ENCODE measurements around the gene YWHAQ. TPM values are rescaled to one million over a fixed set of nuclear protein-coding genes. Genes with fewer than 3 reads are reported as not detected.
"Not testable (repeated sequence)": the region's sequence is repeated elsewhere in the genome, so short reads cannot be mapped to it uniquely, and the experiment has no call there.

YWHAQ gene
- total and polyA plus RNA-seq, 4 donors, result 232 to 799 (median 587) TPM

DNA sequence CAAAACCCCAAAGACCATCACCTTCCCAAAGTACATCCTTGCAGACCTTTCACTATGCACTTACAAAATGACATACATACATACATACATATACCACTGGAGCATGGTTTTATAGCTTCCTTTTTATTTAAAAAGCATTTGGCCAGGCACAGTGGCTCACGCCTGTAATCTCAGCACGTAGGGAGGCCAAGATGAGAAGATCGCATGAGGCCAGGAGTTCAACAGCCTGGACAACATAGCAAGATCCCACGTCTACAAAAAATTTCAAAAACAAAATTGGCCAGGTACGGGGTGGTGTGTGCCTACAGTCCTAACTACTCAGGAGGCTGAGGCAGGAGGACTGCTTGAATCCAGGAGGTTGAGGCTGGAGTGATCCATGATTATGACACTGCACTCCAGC, 45.3 kb downstream of the YWHAQ start:
- no peaks in the 10 kb centered on the region for H3K27me3 ChIP-seq (ENCODE audit: control insufficient read depth, insufficient read depth, low read length)

DNA sequence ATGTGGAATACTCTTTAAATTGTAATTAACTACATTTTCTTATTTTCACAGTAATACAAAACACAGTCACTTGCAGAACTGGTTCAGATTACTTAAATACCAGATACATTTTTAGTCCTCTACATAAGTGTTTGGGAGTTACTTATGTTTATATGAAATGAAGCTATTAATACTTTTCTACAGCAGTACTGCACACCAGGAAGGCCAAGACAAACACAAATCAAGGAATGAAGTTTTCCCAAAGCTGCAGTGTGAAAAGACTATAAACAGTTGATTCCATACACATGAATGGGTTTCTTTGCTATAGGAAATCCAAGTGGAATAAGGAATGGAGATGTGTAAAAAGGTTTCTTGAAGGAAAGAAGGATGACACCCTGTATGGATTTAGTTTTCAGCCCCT, 45.9 kb downstream of the YWHAQ start:
- H3K4me1 ChIP-seq (ENCODE audit: control insufficient read depth, insufficient read depth, low read length); DNase-seq (ENCODE audit: low read depth in 4 of 6, low spot score in 6 of 6); H3K27me3 ChIP-seq (ENCODE audit: control insufficient read depth, insufficient read depth, low read length); H3K27ac ChIP-seq (ENCODE audit: low read depth, low read length); H3K4me3 ChIP-seq (ENCODE audit: low read depth, low read length); H3K9me3 ChIP-seq (ENCODE audit: control insufficient read depth, insufficient read depth, low read length): not testable (repeated sequence)
- H3K36me3 ChIP-seq (ENCODE audit: control insufficient read depth, insufficient read depth, low read length), result peaks cover 21% of the 10 kb centered on the region

More for the DNA sequence above, 45.3 kb downstream of the YWHAQ start:
- DNase-seq (ENCODE audit: low read depth in 4 of 6, low spot score in 6 of 6), result no peak
- H3K4me1 ChIP-seq (ENCODE audit: control insufficient read depth, insufficient read depth, low read length), result no peaks in the 10 kb centered on the region
- no peak overlapping the region for H3K4me3 ChIP-seq (ENCODE audit: low read depth, low read length)
- H3K36me3 ChIP-seq (ENCODE audit: control insufficient read depth, insufficient read depth, low read length), result peaks cover 22% of the 10 kb centered on the region
- WGBS (ENCODE audit: insufficient coverage), result 100% methylated on average over 1 of the region's 5 CpGs
- no peak overlapping the region for H3K27ac ChIP-seq (ENCODE audit: low read depth, low read length)
- no peaks in the 10 kb centered on the region for H3K9me3 ChIP-seq (ENCODE audit: control insufficient read depth, insufficient read depth, low read length)

DNA sequence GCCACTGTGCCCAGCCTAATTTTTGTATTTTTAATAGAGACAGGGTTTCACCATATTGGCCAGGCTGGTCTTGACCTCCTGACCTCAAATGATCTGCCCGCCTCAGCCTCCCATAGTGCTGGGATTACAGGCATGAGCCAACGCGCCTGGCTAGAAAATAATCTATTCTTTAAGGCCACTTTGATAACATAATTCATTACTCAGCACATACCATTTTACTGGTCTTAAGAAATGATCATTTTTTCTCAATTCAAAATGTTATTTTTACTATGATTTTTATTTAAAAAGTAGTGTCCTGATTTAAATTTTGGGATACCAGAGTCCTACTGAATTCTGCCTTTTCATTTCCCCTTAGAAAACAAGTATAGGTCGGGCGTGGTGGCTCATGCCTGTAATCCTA, 48.2 kb downstream of the YWHAQ start:
- no peak overlapping the region for H3K4me3 ChIP-seq (ENCODE audit: low read depth, low read length)
- H3K36me3 ChIP-seq (ENCODE audit: control insufficient read depth, insufficient read depth, low read length), result peaks cover 9% of the 10 kb centered on the region
- no peaks in the 10 kb centered on the region for H3K9me3 ChIP-seq (ENCODE audit: control insufficient read depth, insufficient read depth, low read length)
- no peak overlapping the region for H3K27ac ChIP-seq (ENCODE audit: low read depth, low read length)
- DNase-seq (ENCODE audit: low read depth in 4 of 6, low spot score in 6 of 6), result no peak
- no peaks in the 10 kb centered on the region for H3K27me3 ChIP-seq (ENCODE audit: control insufficient read depth, insufficient read depth, low read length)
- 100% methylated on average over 1 of the region's 5 CpGs for WGBS (ENCODE audit: insufficient coverage)
- no peaks in the 10 kb centered on the region for H3K4me1 ChIP-seq (ENCODE audit: control insufficient read depth, insufficient read depth, low read length)

DNA sequence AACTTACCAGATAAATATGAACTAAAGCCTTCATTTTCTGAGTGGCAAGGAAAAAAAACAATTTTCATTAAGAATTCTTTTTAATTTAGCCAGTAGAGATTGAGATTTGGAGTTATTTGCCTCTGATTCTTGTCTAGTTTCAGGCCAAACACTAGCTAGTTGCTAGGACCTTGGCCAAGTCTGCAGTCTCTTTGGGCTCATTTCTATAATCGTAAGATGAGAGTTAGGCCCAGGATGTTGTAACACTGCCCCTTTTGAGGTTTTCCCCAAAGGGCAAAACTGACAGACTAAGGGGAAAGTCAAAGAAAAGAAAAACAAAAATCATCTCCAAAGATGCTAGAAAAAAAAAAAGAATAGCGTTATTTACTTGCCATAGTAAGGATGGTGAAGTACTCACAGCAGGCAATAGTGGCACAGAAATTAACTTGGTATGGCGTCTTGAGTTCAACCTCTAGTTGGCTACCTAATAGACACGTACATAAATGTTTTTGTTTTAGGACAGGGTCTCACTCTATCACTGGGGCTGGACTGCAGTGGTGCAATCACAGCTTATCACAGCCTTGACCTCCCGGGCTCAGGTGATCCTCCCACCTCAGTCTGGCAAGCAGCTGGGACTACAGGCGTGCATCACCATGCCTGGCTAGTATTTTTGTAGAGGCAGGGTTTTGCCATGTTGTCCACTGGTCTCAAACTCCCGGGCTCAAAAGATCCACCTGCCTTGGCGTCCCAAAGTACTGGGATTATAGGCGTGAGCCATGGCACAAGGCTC, 52.1 kb downstream of the YWHAQ start:
- DNase-seq (ENCODE audit: low read depth in 4 of 6, low spot score in 6 of 6), result peak in 1 of 6 donors; percentile 27
- H3K36me3 ChIP-seq (ENCODE audit: control insufficient read depth, insufficient read depth, low read length), result peaks cover 6% of the 10 kb centered on the region
- no peaks in the 10 kb centered on the region for H3K4me1 ChIP-seq (ENCODE audit: control insufficient read depth, insufficient read depth, low read length)
- no peak overlapping the region for H3K4me3 ChIP-seq (ENCODE audit: low read depth, low read length)
- H3K27me3 ChIP-seq (ENCODE audit: control insufficient read depth, insufficient read depth, low read length), result no peaks in the 10 kb centered on the region
- no peak overlapping the region for H3K27ac ChIP-seq (ENCODE audit: low read depth, low read length)
- WGBS (ENCODE audit: insufficient coverage), result 90% methylated on average over 7 of the region's 9 CpGs
- H3K9me3 ChIP-seq (ENCODE audit: control insufficient read depth, insufficient read depth, low read length), result no peaks in the 10 kb centered on the region

DNA sequence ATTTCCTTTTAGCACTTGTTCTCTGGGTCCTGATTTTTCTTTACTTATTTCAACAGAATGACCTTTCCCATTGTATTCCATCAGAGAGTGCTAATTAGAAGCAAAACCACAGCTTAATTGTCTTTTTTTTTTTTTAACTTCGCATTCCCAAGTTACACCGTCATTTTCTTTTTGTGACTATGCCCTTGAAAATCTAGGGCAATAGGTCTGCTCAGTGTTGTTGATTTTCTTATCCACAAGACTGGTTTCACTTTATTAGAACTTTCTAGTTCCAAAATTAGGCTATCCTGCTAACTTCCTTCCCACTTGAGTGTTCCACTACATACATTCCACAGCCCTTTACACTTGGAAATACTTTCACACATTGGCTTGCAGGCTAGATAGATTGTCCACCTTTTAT, 56.5 kb downstream of the YWHAQ start:
- no peak overlapping the region for H3K27ac ChIP-seq (ENCODE audit: low read depth, low read length)
- H3K4me3 ChIP-seq (ENCODE audit: low read depth, low read length), result no peak overlapping the region
- no peaks in the 10 kb centered on the region for H3K9me3 ChIP-seq (ENCODE audit: control insufficient read depth, insufficient read depth, low read length)
- no peaks in the 10 kb centered on the region for H3K27me3 ChIP-seq (ENCODE audit: control insufficient read depth, insufficient read depth, low read length)
- WGBS (ENCODE audit: insufficient coverage), result no CpG with 5 or more reads among the region's 2 CpGs
- no peaks in the 10 kb centered on the region for H3K4me1 ChIP-seq (ENCODE audit: control insufficient read depth, insufficient read depth, low read length)
- no peak for DNase-seq (ENCODE audit: low read depth in 4 of 6, low spot score in 6 of 6)
- H3K36me3 ChIP-seq (ENCODE audit: control insufficient read depth, insufficient read depth, low read length), result no peaks in the 10 kb centered on the region

DNA sequence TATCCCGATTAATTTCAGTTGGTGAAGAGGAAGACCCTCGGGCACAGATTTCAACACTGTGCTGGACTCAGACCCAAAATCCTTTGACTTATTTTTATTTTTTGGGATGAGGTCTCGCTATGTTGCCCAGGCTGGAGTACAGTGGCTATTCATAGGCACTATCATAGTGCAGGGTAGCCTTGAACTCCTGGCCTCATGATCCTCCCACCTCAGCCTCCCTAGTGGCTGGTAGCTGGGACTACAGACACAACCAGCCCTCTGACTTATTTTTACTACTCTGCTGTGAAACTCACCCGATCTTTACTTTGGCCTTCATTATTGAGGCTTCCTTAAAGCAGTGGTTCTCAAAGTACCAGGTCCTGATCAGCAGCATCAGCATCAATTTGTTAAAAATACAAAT, 57.0 kb downstream of the YWHAQ start:
- H3K4me1 ChIP-seq (ENCODE audit: control insufficient read depth, insufficient read depth, low read length), result no peaks in the 10 kb centered on the region
- DNase-seq (ENCODE audit: low read depth in 4 of 6, low spot score in 6 of 6), result no peak
- H3K27me3 ChIP-seq (ENCODE audit: control insufficient read depth, insufficient read depth, low read length), result no peaks in the 10 kb centered on the region
- 80% methylated on average over 2 of the region's 4 CpGs for WGBS (ENCODE audit: insufficient coverage)
- H3K4me3 ChIP-seq (ENCODE audit: low read depth, low read length), result no peak overlapping the region
- no peak overlapping the region for H3K27ac ChIP-seq (ENCODE audit: low read depth, low read length)
- H3K9me3 ChIP-seq (ENCODE audit: control insufficient read depth, insufficient read depth, low read length), result no peaks in the 10 kb centered on the region
- H3K36me3 ChIP-seq (ENCODE audit: control insufficient read depth, insufficient read depth, low read length), result no peaks in the 10 kb centered on the region

DNA sequence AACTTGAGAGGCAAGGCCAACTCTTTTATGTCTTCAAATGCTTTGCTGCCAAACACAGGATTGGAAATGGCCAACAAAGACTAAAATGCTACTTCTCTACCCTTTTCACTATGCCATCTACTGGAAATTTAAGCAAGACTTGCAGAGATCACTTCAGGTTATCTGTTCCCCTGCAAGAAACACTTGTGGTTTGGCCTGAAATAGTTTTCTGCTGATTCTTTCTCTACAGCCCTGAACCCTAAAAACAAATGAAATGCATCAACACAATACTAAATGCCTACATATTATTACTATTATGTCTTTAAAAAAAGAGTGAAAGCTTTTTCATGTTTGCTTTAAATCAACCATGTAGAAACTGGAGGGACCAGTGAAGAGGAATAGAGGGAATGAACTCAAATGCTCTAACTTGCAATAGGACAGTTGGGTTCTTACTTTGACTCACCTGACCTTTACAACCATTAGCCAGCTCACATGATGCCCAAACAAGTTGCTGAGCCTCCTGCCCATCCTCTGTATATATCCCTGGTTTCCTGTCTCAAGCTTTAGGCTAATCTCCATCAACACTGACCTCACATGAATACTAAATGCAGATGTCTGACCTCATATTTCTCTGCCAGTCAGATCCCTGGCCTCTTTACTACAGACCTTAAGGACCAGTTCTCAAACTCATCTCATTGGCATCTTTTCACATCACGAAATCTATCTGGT, 57.6 kb downstream of the YWHAQ start:
- no peak overlapping the region for H3K4me3 ChIP-seq (ENCODE audit: low read depth, low read length)
- no peak for DNase-seq (ENCODE audit: low read depth in 4 of 6, low spot score in 6 of 6)
- no peaks in the 10 kb centered on the region for H3K36me3 ChIP-seq (ENCODE audit: control insufficient read depth, insufficient read depth, low read length)
- no peaks in the 10 kb centered on the region for H3K9me3 ChIP-seq (ENCODE audit: control insufficient read depth, insufficient read depth, low read length)
- no peak overlapping the region for H3K27ac ChIP-seq (ENCODE audit: low read depth, low read length)
- no CpG with 5 or more reads among the region's 1 CpG for WGBS (ENCODE audit: insufficient coverage)
- H3K27me3 ChIP-seq (ENCODE audit: control insufficient read depth, insufficient read depth, low read length), result no peaks in the 10 kb centered on the region
- H3K4me1 ChIP-seq (ENCODE audit: control insufficient read depth, insufficient read depth, low read length), result no peaks in the 10 kb centered on the region

DNA sequence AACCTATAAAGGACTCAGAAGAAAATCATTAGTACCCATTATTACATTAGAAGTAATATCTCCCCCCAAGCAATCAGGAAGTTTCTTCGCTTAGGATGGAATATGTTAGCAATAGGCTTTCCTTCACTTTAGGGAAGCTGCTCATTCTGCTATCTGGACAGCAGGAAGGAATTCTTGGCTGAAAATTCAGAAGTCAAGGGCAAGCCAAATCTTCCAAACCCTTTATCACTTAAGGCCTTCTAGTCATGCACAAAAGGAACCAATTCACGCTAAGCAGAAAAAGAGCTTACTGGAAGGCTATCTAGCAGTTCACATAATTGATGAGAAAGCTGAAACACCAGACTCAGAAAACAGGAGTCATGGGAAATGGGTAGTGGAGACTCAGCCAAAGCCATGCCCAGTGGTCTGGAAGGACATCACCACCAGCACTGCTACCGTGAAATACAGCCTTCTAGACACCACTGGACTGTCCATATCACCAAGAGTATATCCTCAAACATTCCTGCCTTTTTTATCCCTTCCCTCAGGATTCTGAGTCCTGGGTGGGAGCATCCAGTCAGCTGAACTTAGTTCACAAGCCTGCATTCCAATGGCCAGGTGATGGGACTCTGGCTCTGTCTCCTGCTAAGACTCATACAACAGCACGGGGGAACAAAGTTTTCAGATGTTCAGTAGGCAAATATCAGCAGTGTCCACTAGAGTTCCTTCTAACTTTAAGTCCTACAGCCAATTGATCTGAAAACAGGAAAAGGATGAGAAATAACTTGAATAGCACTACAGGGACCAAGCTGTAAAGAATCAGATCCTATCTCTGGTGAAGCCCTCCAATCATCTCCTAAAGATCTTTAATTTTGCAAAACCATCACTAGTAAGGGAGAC, 60.4 kb downstream of the YWHAQ start:
- H3K27me3 ChIP-seq (ENCODE audit: control insufficient read depth, insufficient read depth, low read length), result no peaks in the 10 kb centered on the region
- no peak overlapping the region for H3K27ac ChIP-seq (ENCODE audit: low read depth, low read length)
- H3K4me1 ChIP-seq (ENCODE audit: control insufficient read depth, insufficient read depth, low read length), result no peaks in the 10 kb centered on the region
- H3K36me3 ChIP-seq (ENCODE audit: control insufficient read depth, insufficient read depth, low read length), result no peaks in the 10 kb centered on the region
- no peak overlapping the region for H3K4me3 ChIP-seq (ENCODE audit: low read depth, low read length)
- 74% methylated on average over 2 of the region's 4 CpGs for WGBS (ENCODE audit: insufficient coverage)
- no peak for DNase-seq (ENCODE audit: low read depth in 4 of 6, low spot score in 6 of 6)
- no peaks in the 10 kb centered on the region for H3K9me3 ChIP-seq (ENCODE audit: control insufficient read depth, insufficient read depth, low read length)

DNA sequence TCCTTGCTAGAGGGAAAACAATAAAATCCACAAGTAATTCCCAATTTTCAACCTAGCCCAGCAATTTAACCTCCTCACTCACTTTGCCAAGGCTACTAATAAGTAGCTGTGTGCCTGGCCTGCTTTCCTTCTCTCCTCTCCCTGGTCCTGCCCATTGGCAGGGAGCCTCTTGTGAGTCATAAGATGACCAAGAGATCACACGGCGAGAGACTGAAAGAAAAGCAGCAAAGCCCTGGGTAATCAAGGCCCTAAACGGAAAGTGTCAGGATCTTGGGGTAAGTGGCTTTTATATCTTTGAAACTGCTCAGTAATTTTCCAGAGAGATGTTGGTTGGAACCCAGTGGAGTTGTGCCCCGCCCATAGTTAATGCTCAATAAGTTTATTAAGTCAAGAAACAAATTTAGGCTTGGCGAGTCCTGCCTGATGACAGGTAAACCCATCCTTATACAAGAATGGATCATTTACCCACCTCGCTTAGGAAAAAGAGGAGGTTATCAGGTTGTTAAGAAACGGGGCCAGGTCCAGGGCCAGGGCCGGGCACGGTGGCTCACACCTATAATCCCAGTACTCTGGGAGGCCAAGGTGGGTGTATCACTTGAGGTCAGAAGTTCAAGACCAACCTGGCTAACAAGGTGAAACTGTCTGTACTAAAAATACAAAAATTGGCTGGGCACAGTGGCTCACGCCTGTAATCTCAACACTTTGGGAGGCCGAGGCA, 65.2 kb downstream of the YWHAQ start:
- H3K27me3 ChIP-seq (ENCODE audit: control insufficient read depth, insufficient read depth, low read length), result no peaks in the 10 kb centered on the region
- no peaks in the 10 kb centered on the region for H3K4me1 ChIP-seq (ENCODE audit: control insufficient read depth, insufficient read depth, low read length)
- H3K9me3 ChIP-seq (ENCODE audit: control insufficient read depth, insufficient read depth, low read length), result no peaks in the 10 kb centered on the region
- DNase-seq (ENCODE audit: low read depth in 4 of 6, low spot score in 6 of 6), result peak in 1 of 6 donors; percentile 74
- WGBS (ENCODE audit: insufficient coverage), result 81% methylated on average over 8 of the region's 11 CpGs
- no peaks in the 10 kb centered on the region for H3K36me3 ChIP-seq (ENCODE audit: control insufficient read depth, insufficient read depth, low read length)
- no peak overlapping the region for H3K4me3 ChIP-seq (ENCODE audit: low read depth, low read length)
- peak overlapping the region; percentile 6 for H3K27ac ChIP-seq (ENCODE audit: low read depth, low read length)

Data from spinal cord (tissue), 10 donors.